ENCODE data around the gene AJAP1. TPM values are rescaled to one million over a fixed set of nuclear protein-coding genes. Genes with fewer than 3 reads are reported as not detected.

Gene AJAP1
- total RNA-seq, 2 experiments from 2014 or later = not detected

DNA sequence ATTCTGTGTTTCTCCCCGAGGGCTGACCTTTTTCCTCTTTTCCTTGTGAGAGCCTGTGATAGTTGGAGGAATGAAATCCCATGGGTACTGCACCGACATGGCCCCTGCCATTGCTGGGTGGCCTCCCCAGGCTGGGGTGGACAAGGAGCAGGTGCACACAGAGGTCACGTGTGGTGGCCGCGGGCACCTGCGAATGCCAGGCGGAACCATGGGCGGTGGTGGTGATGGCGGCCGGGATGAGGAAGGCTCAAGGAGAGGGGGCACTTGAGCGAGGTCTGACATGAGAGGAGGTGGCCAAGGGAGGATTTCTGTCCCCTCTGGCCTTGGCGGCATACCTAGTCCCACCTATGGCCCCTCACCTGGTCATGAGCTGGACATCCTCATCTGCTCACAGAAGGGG is 69.6 kb downstream of the AJAP1 start:
- Mint-ChIP-seq H3K9me3 (ENCODE audit: insufficient read depth) (no peaks in the 10 kb centered on the region), H3K4me3 (no peak overlapping the region), H3K27me3 (ENCODE audit: low read depth) (no peaks in the 10 kb centered on the region), H3K27ac (no peak overlapping the region), H3K4me1 (ENCODE audit: low read depth) (no peaks in the 10 kb centered on the region), H3K36me3 (ENCODE audit: low read depth) (no peaks in the 10 kb centered on the region)
- DNase-seq (no peak), ATAC-seq (no peak)
- ChIA-PET POLR2A (no interaction called here), CTCF (no interaction called here)

DNA sequence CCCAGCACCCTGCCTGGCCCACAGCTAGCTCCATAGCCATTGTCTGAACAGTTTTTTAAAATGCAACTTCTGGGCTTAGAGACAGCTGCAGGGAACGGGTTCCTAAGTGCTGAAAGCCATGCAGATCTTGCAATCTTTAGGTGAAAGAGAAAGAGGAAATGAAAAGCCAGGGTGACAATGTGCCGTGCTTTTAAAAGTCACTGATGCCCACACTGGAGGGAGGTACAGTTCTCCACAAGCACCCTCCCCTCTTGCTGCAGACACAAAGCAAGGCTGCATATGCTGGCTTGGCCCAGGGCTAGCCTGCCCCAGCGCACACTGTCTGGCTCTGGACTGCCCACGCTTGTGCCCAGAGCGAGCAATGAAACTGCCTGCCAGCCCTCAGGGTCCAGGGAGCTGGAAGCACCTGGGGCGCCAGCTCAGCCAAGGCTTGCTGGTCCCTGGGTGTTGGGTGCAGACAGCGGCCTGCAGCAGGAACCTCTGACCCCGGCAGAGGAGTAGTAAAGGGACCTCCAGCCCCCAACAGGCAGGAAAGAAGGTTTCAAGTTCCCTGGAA is 70.4 kb downstream of the AJAP1 start:
- Mint-ChIP-seq H3K4me3 (no peak overlapping the region), H3K27ac (no peak overlapping the region), H3K36me3 (ENCODE audit: low read depth) (no peaks in the 10 kb centered on the region), H3K9me3 (ENCODE audit: insufficient read depth) (no peaks in the 10 kb centered on the region), H3K4me1 (ENCODE audit: low read depth) (no peaks in the 10 kb centered on the region), H3K27me3 (ENCODE audit: low read depth) (no peaks in the 10 kb centered on the region)
- POLR2A ChIA-PET = no interaction called here
- DNase-seq (no peak), ATAC-seq (no peak)
- CTCF ChIA-PET = no interaction called here

DNA sequence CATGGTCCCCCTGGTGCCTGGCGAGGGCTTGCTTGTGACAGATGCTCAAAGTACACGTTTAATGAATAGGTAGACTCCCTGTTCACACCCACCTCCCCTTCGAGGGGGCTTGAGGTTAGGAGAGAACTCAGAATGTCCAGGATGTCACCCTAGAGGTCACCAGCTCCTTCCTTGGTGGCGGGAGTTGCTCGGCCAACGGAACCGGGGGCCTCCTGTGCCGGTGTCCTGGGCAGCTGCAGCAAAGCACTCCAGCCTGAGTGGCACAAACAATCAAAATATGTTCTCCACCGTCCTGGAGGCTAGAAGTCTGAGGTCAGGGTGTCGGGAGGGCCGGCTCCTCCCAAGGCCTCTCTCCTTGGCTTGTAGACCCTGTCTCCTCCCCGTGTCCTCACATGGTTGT is 71.0 kb downstream of the AJAP1 start:
- Mint-ChIP-seq H3K27ac (no peak overlapping the region), H3K4me3 (no peak overlapping the region), H3K4me1 (ENCODE audit: low read depth) (no peaks in the 10 kb centered on the region), H3K36me3 (ENCODE audit: low read depth) (no peaks in the 10 kb centered on the region), H3K9me3 (ENCODE audit: insufficient read depth) (no peaks in the 10 kb centered on the region), H3K27me3 (ENCODE audit: low read depth) (no peaks in the 10 kb centered on the region)
- DNase-seq (no peak), ATAC-seq (no peak)
- ChIA-PET CTCF (no interaction called here), POLR2A (no interaction called here)

DNA sequence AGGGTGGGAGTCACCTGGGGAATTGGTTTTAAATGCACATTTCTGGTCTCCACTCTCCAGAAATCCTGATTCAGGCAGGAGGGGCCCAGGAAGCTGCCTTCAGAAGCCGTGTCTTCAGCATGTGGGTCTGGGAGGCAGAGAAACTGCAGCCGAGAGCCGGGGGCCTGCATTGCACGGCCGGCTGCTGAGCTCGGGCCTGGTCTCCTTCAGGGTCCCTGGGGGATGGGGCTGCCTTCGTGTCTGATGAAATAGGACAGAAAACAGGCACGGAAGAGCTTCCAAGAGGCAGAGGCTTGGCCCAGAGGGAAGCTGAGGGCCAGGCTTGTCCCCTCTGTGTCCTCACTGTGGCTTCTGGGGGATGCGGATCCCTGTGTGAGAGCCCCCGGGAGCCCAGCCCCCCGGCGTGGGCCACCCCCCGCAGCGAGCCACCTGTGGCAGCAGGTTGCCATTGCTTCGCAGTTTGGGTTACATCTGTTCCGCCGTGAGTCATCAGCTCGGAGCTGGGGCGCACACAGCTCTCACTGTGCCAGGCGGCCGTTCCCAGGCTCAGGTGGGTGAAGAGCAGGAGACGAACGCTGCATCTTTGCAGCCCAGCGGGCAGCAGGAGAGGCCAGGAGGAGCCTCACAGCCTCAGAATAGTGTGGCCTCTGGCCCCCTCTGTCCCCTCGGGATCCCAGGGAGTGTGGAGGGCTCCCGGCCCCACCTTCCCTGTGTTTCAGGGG is 72.4 kb downstream of the AJAP1 start:
- no peaks in the 10 kb centered on the region for H3K27me3 Mint-ChIP-seq (ENCODE audit: low read depth)
- no peaks in the 10 kb centered on the region for H3K4me1 Mint-ChIP-seq (ENCODE audit: low read depth)
- H3K9me3 Mint-ChIP-seq (ENCODE audit: insufficient read depth) = no peaks in the 10 kb centered on the region
- no peaks in the 10 kb centered on the region for H3K36me3 Mint-ChIP-seq (ENCODE audit: low read depth)
- no peak for DNase-seq
- ATAC-seq = no peak
- H3K27ac Mint-ChIP-seq = no peak overlapping the region
- ChIA-PET CTCF (no interaction called here), POLR2A (no interaction called here)
- H3K4me3 Mint-ChIP-seq = no peak overlapping the region

DNA sequence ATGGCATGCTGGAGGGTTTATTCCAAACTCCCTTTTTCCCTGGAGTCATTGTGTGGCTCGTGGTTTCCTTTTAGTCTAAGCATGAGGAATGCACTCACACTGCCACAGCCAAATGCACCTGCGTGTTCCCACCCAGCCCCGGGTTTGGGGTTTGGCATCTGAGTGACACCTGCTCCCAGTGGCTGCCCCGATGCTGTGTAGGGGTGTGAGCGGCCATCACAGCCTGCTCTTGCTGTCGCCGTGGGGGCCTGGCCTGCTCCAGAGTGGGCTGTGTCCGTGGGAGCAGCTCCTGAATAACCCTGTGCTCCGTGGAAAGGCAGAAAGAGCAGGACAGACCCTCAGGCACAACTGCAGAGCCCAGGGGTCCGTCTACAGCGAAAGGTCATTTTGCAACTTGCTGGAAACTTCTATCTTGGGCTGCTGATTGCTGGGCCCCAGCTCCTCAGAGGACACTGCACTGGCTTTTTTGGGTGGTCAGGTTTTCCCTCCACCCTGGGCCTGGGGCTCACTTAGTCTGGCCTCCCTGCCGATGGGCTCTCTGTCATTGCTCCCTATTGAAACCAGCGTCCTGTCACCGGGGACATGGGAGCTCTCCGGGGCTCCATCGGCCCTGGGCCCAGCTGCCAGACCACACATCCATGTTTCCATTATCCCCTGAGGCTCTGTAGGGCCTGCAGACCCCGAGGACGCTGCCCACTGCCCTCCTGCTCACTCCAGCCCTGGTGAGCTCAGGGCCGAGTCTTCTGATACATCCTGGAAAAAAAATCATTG is 74.1 kb downstream of the AJAP1 start:
- Mint-ChIP-seq H3K9me3 (ENCODE audit: insufficient read depth) (no peaks in the 10 kb centered on the region), H3K27ac (no peak overlapping the region), H3K27me3 (ENCODE audit: low read depth) (no peaks in the 10 kb centered on the region), H3K36me3 (ENCODE audit: low read depth) (no peaks in the 10 kb centered on the region), H3K4me3 (no peak overlapping the region), H3K4me1 (ENCODE audit: low read depth) (no peaks in the 10 kb centered on the region)
- POLR2A ChIA-PET = no interaction called here
- no peak for DNase-seq
- CTCF ChIA-PET = no interaction called here
- no peak for ATAC-seq

DNA sequence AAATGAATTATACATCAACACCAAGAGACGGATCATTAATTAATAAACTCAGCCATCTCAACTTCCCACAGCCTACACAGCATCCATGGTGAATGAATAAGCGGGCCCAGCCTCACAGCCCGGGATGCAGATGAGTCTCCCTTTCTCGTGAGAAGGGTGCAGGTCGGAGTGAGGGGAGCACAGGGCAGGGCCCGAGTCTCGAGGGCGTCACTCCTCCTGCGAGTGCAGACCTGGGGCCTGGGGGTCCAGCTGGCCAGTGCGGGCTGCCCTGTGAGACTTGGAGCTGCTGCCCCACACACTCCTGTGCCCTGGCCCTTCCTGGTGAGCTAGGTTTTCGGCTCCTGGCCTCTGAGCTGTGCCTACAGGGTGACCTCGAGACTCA is 74.7 kb downstream of the AJAP1 start:
- H3K4me1 Mint-ChIP-seq (ENCODE audit: low read depth) = no peaks in the 10 kb centered on the region
- no peaks in the 10 kb centered on the region for H3K27me3 Mint-ChIP-seq (ENCODE audit: low read depth)
- ATAC-seq (no peak), DNase-seq (no peak)
- POLR2A ChIA-PET = no interaction called here
- CTCF ChIA-PET = no interaction called here
- H3K36me3 Mint-ChIP-seq (ENCODE audit: low read depth) = no peaks in the 10 kb centered on the region
- no peak overlapping the region for H3K4me3 Mint-ChIP-seq
- H3K9me3 Mint-ChIP-seq (ENCODE audit: insufficient read depth) = no peaks in the 10 kb centered on the region
- no peak overlapping the region for H3K27ac Mint-ChIP-seq

DNA sequence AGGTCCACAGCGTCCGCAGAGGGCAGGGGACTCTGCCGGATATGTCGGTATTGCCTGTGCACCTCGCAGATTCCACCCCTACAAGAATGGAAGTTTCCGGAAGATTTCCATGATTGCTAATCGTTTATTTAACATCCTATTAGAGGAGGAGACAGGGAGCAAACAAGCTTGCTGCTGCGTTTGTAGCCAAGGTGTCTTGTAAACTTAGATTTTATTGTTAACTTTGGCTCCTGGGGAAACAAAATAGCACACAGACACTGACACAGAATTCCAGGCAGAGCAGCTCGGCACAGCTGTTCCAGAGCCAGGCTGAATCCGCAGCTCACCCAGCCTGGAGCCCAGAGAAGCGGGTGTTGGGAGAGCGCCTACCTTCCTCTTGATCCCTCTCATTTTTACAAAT is 75.7 kb downstream of the AJAP1 start:
- DNase-seq = no peak
- Mint-ChIP-seq H3K27me3 (ENCODE audit: low read depth) (no peaks in the 10 kb centered on the region), H3K36me3 (ENCODE audit: low read depth) (no peaks in the 10 kb centered on the region), H3K4me3 (no peak overlapping the region), H3K4me1 (ENCODE audit: low read depth) (no peaks in the 10 kb centered on the region), H3K9me3 (ENCODE audit: insufficient read depth) (no peaks in the 10 kb centered on the region), H3K27ac (no peak overlapping the region)
- ChIA-PET POLR2A (no interaction called here), CTCF (no interaction called here)
- ATAC-seq = no peak

DNA sequence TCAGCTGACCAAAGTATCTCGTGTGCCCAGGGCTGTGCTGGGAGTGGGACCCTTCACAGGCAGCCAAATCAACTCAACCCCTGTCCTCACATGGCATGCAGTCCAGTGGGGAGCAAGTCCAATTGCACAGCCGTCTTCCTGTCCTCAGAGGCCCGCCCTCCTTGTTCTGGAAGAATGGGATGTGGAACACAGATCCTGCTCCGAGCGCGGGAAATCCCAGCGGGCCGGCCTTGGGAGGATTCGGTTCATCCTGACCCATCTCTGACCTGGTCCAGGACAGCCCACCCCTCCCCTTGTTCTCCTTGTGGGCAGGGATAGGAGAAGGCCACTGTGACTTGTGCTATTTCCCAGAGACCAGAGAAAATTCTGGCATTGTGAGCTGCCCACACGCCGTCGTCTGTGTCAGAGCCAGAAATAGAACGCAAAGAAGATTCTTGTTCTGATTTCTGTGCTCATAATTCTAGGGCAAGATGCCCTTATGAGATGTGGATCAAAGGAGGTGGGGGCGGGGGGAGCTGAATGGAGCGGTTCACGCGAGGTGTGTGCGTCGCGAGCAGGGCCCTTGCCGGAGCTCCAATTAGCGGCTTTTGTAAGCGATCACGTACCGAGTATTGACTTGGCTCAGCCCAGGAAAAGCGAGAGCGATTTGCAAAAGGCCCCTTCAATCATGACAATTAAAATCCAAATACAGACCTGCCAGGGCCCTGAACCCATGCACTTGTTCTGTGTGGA is 79.2 kb downstream of the AJAP1 start:
- POLR2A ChIA-PET = no interaction called here
- H3K4me1 Mint-ChIP-seq (ENCODE audit: low read depth) = peaks cover 6% of the 10 kb centered on the region
- no peak for ATAC-seq
- peaks cover 7% of the 10 kb centered on the region for H3K9me3 Mint-ChIP-seq (ENCODE audit: insufficient read depth)
- H3K27me3 Mint-ChIP-seq (ENCODE audit: low read depth) = no peaks in the 10 kb centered on the region
- no peak for DNase-seq
- H3K36me3 Mint-ChIP-seq (ENCODE audit: low read depth) = no peaks in the 10 kb centered on the region
- no peak overlapping the region for H3K27ac Mint-ChIP-seq
- CTCF ChIA-PET = no interaction called here
- no peak overlapping the region for H3K4me3 Mint-ChIP-seq

DNA sequence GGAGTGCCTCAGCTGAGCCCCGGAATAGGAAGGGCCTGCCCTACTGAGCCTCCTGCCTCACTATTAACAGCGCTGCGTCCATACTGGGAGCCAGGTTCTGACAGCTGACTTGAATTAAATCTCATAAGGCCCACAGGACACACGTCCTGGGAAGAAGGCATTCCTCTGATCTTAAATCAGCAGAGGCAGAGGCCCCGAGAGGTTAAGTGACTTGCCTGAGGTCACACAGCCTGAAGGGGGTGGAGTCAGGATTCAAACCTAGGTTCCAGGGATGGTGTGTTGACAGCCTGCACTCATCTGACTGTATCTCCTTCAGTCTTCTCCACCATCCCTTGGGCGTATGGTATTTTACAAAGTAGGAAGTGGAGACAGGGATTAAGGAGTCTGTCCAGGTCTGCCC is 79.8 kb downstream of the AJAP1 start:
- H3K27ac Mint-ChIP-seq = no peak overlapping the region
- POLR2A ChIA-PET = no interaction called here
- H3K4me1 Mint-ChIP-seq (ENCODE audit: low read depth) = peaks cover 6% of the 10 kb centered on the region
- no peaks in the 10 kb centered on the region for H3K36me3 Mint-ChIP-seq (ENCODE audit: low read depth)
- no peak for ATAC-seq
- H3K27me3 Mint-ChIP-seq (ENCODE audit: low read depth) = no peaks in the 10 kb centered on the region
- peaks cover 8% of the 10 kb centered on the region for H3K9me3 Mint-ChIP-seq (ENCODE audit: insufficient read depth)
- H3K4me3 Mint-ChIP-seq = no peak overlapping the region
- DNase-seq = no peak
- CTCF ChIA-PET = no interaction called here

DNA sequence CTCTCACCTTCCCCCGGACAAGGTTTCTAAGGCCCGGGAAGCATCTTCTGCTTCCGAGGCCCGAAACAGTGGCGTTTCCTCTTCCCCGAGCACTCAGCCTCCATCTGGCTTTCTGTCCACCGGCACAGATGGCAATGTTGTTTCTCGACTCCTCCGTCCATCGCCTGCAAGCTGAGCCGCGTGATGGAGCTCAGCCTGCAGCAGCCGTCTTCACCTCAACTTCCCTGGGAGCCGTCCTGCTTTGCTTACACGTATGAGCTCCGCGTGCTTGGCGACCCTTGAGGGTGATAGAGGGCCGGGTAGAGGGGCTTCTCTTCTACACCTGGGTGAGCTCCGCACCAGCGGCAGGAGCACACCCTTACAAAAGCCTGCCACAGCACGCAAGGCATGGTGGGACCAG is 80.4 kb downstream of the AJAP1 start:
- no peak for ATAC-seq
- H3K27me3 Mint-ChIP-seq (ENCODE audit: low read depth) = no peaks in the 10 kb centered on the region
- H3K36me3 Mint-ChIP-seq (ENCODE audit: low read depth) = no peaks in the 10 kb centered on the region
- H3K4me3 Mint-ChIP-seq = no peak overlapping the region
- no peak for DNase-seq
- POLR2A ChIA-PET = no interaction called here
- CTCF ChIA-PET = no interaction called here
- peaks cover 12% of the 10 kb centered on the region for H3K9me3 Mint-ChIP-seq (ENCODE audit: insufficient read depth)
- H3K4me1 Mint-ChIP-seq (ENCODE audit: low read depth) = peaks cover 6% of the 10 kb centered on the region
- H3K27ac Mint-ChIP-seq = no peak overlapping the region

DNA sequence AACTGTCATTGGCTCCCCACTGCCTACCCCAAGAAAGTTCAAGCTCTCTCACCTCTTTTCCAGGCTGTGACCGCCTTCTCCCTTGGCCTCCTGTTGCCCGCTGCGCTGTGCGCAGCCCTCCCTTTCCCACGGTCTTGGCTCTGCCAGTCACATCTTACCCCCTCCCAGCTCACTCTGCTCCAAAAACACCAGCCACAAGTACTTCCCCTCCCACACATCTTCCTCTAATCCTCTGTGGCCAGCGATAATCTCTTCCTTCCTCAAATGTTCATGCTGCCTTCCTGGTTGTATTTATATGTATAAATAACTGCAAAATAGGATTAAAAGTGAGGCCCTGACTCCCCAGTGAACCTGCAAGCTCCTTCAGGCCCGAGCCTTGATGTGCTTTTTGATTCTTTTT is 81.8 kb downstream of the AJAP1 start:
- DNase-seq (no peak), ATAC-seq (no peak)
- Mint-ChIP-seq H3K4me1 (ENCODE audit: low read depth) (peaks cover 6% of the 10 kb centered on the region), H3K4me3 (no peak overlapping the region), H3K27ac (no peak overlapping the region), H3K9me3 (ENCODE audit: insufficient read depth) (peaks cover 12% of the 10 kb centered on the region), H3K36me3 (ENCODE audit: low read depth) (no peaks in the 10 kb centered on the region), H3K27me3 (ENCODE audit: low read depth) (no peaks in the 10 kb centered on the region)
- ChIA-PET POLR2A (no interaction called here), CTCF (no interaction called here)

DNA sequence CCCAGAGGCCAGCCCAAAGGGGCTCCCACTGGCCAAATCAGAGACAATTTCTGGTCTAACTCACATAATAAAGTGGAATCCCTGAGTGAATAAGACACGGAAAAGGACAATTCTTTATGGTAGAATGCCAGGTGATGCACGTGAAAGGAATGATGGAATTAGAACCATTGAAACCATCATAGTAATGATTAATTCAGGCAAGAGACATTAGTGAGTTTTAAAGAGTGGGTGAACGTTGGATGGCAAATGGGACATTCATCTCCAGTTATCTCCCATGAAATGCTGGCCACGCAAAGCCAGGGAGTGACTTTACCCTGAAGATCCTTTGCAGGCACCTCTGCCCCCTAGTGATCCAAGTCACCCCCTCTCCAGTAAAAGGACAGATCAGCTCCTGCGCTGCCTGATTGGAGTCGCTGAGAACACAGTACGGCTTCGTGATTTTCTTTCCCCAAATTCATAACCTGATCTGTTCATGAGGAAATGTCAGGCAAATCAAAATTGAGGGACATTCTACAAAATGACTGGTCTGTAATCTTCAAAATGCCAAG is 87.5 kb downstream of the AJAP1 start:
- ATAC-seq (no peak), DNase-seq (no peak)
- Mint-ChIP-seq H3K27ac (no peak overlapping the region), H3K4me3 (no peak overlapping the region), H3K36me3 (ENCODE audit: low read depth) (no peaks in the 10 kb centered on the region), H3K4me1 (ENCODE audit: low read depth) (no peaks in the 10 kb centered on the region), H3K27me3 (ENCODE audit: low read depth) (no peaks in the 10 kb centered on the region), H3K9me3 (ENCODE audit: insufficient read depth) (peaks cover 12% of the 10 kb centered on the region)
- ChIA-PET POLR2A (no interaction called here), CTCF (no interaction called here)

Data from activated CD8-positive, alpha-beta T cell treated with anti-CD3 and anti-CD28 coated beads, Interleukin-2, amount 10 ng/mL, durations not matched to agents 7 days and 5 days (primary cell).